ENCODE results near the gene ARCN1.
"Not testable (repeated sequence)": the region's sequence is repeated elsewhere in the genome, so short reads cannot be mapped to it uniquely, and the experiment has no call there.

Gene ARCN1

DNA sequence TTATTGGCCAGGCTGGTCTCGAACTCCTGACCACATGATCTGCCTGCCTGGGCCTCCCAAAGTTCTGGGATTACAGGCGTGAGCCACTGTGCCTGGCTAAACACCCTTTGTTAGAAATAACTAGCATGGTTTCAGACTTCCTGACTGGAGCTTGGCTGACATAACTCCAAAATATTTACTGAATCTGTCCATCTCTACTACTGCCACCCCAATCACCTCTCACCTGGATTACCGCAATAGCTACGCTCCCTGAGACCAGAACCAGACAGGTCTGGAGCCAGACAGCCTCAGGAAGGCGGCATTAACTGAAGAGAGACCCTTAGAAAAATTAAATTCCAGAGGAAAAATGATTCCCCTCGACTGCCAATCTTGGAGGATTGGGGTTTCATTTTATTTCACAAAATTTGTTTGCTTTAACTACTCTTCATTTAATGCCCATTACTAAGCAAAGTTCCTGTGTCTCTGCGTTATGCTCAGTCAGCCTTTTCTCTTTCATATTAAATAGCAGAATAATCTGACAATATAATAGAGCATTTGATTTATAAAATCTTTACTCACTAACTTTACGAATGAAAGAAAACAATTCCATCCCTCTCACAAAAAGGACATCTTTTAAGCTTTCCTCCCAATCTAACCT is 28.1 kb upstream of the ARCN1 start:
- Histone ChIP-seq H3K27ac (ENCODE audit: low read depth, low read length) (no peak overlapping the region), H3K4me3 (ENCODE audit: low read depth in 1 of 5, low read length in 5 of 5) (no peak overlapping the region), H3K9me3 (ENCODE audit: control insufficient read depth in 5 of 5, low read length in 5 of 5) (no peaks in the 10 kb centered on the region), H3K9ac (ENCODE audit: low read length in 5 of 5) (peak overlapping the region in 1 of 5 donors; percentile 3), H3K4me1 (ENCODE audit: control insufficient read depth in 5 of 5, insufficient read depth in 5 of 5, low read length in 5 of 5) (peaks cover 0 to 6% (median 2%) of the 10 kb centered on the region in 5 donors), H3K27me3 (ENCODE audit: control insufficient read depth in 5 of 5, insufficient read depth in 4 of 5, low read length in 5 of 5) (no peaks in the 10 kb centered on the region), H3K36me3 (ENCODE audit: control insufficient read depth in 5 of 5, insufficient read depth in 5 of 5, low read length in 5 of 5) (peaks cover 7 to 27% (median 23%) of the 10 kb centered on the region in 5 donors)

DNA sequence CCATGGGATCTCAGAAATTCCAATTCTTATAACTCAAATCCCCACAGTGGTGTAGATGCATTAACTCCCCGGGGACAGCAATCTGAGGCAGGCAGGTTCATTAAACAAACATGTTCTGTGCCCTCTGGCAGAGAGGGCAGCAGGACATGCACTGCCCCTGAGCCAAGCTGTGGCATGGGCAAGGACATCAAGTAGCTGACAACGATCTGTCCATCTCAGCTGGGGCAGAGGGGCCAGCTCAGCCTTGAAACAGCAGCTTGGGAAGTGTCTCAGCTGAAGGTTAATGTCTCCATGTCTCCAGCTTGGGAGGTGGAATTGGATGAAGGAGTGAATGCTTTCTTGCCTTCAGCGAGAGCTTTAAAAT is 27.6 kb upstream of the ARCN1 start:
- Histone ChIP-seq H3K4me3 (ENCODE audit: low read depth in 1 of 5, low read length in 5 of 5) (no peak overlapping the region), H3K36me3 (ENCODE audit: control insufficient read depth in 5 of 5, insufficient read depth in 5 of 5, low read length in 5 of 5) (peaks cover 7 to 27% (median 23%) of the 10 kb centered on the region in 5 donors), H3K27me3 (ENCODE audit: control insufficient read depth in 5 of 5, insufficient read depth in 4 of 5, low read length in 5 of 5) (no peaks in the 10 kb centered on the region), H3K9me3 (ENCODE audit: control insufficient read depth in 5 of 5, low read length in 5 of 5) (no peaks in the 10 kb centered on the region), H3K27ac (ENCODE audit: low read depth, low read length) (no peak overlapping the region), H3K4me1 (ENCODE audit: control insufficient read depth in 5 of 5, insufficient read depth in 5 of 5, low read length in 5 of 5) (peaks cover 0 to 6% (median 2%) of the 10 kb centered on the region in 5 donors), H3K9ac (ENCODE audit: low read length in 5 of 5) (no peak overlapping the region)

DNA sequence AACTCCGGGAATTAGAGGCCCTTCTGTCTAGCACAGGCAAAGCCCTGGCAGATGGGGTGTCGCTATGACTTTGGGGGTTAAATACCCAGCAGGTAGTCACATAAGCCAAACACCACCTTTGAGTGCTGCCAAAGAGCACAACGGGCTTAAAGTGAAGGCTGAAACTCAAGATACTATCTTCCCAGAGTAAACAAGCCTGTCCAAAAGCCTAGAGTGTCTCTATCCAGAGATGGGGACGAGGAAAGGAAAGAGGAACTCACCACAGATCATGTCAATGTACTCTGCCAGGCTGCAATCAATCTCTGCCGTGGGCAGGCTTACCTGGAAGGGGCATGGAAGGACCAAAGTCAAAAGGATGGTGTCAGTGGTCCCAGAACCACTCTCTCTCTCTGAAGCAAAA is 26.7 kb upstream of the ARCN1 start:
- Histone ChIP-seq H3K36me3 (ENCODE audit: control insufficient read depth in 5 of 5, insufficient read depth in 5 of 5, low read length in 5 of 5) (peaks cover 7 to 27% (median 23%) of the 10 kb centered on the region in 5 donors), H3K9me3 (ENCODE audit: control insufficient read depth in 5 of 5, low read length in 5 of 5) (no peaks in the 10 kb centered on the region), H3K4me3 (ENCODE audit: low read depth in 1 of 5, low read length in 5 of 5) (no peak overlapping the region), H3K27ac (ENCODE audit: low read depth, low read length) (no peak overlapping the region), H3K27me3 (ENCODE audit: control insufficient read depth in 5 of 5, insufficient read depth in 4 of 5, low read length in 5 of 5) (no peaks in the 10 kb centered on the region), H3K9ac (ENCODE audit: low read length in 5 of 5) (no peak overlapping the region), H3K4me1 (ENCODE audit: control insufficient read depth in 5 of 5, insufficient read depth in 5 of 5, low read length in 5 of 5) (peaks cover 0 to 6% (median 2%) of the 10 kb centered on the region in 5 donors)

DNA sequence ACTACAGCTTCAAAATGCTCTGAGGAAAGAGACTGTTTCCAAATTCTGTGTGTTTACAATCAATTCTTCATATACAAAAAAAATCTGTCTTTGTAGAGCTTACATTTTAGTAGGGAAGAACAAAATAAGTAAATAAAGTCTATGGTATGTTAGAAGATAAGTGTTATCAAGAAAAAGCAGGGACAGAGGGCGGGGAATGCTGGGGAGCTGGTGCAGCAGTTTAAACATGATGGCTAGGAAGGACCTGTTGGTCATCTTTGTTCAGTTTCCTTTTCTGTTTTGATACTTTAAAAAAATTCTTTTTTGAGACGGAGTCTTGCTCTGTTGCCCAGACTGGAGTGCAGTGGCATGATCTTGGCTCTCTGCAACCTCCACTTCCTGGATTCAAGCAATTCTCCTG is 25.1 kb upstream of the ARCN1 start:
- H3K9ac ChIP-seq (ENCODE audit: low read length in 5 of 5): no peak overlapping the region
- H3K36me3 ChIP-seq (ENCODE audit: control insufficient read depth in 5 of 5, insufficient read depth in 5 of 5, low read length in 5 of 5): peaks cover 15 to 39% (median 32%) of the 10 kb centered on the region in 5 donors

DNA sequence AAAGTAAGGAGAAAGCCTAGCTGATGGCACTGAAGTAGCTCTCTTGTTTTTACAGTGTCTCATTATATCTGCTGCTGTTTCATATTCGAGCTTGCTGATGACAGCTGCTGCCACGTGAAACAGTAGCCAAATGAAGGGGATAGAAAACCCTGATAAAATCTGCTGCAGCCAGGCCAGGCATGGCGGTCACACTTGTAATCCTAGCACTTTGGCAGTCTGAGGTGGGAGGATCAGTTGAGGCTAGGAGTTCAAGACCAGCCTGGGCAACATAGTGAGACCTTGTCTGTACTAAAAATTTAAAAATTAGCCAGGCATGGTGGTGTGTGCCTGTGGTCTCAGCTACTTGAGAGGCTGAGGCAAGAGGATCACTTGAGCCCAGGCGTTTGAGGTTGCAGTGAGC is 19.9 kb upstream of the ARCN1 start:
- Histone ChIP-seq H3K9me3 (ENCODE audit: control insufficient read depth in 5 of 5, low read length in 5 of 5) (no peaks in the 10 kb centered on the region), H3K9ac (ENCODE audit: low read length in 5 of 5) (no peak overlapping the region), H3K4me3 (ENCODE audit: low read depth in 1 of 5, low read length in 5 of 5) (no peak overlapping the region), H3K27me3 (ENCODE audit: control insufficient read depth in 5 of 5, insufficient read depth in 4 of 5, low read length in 5 of 5) (no peaks in the 10 kb centered on the region), H3K36me3 (ENCODE audit: control insufficient read depth in 5 of 5, insufficient read depth in 5 of 5, low read length in 5 of 5) (peaks cover 28 to 58% (median 39%) of the 10 kb centered on the region in 5 donors), H3K27ac (ENCODE audit: low read depth, low read length) (no peak overlapping the region), H3K4me1 (ENCODE audit: control insufficient read depth in 5 of 5, insufficient read depth in 5 of 5, low read length in 5 of 5) (no peaks in the 10 kb centered on the region)

More for the DNA sequence above, 25.1 kb upstream of the ARCN1 start:
- H3K27ac ChIP-seq (ENCODE audit: low read depth, low read length): no peak overlapping the region
- H3K9me3 ChIP-seq (ENCODE audit: control insufficient read depth in 5 of 5, low read length in 5 of 5): no peaks in the 10 kb centered on the region
- peaks cover 0 to 6% (median 2%) of the 10 kb centered on the region in 5 donors for H3K4me1 ChIP-seq (ENCODE audit: control insufficient read depth in 5 of 5, insufficient read depth in 5 of 5, low read length in 5 of 5)
- H3K27me3 ChIP-seq (ENCODE audit: control insufficient read depth in 5 of 5, insufficient read depth in 4 of 5, low read length in 5 of 5): no peaks in the 10 kb centered on the region
- no peak overlapping the region for H3K4me3 ChIP-seq (ENCODE audit: low read depth in 1 of 5, low read length in 5 of 5)

DNA sequence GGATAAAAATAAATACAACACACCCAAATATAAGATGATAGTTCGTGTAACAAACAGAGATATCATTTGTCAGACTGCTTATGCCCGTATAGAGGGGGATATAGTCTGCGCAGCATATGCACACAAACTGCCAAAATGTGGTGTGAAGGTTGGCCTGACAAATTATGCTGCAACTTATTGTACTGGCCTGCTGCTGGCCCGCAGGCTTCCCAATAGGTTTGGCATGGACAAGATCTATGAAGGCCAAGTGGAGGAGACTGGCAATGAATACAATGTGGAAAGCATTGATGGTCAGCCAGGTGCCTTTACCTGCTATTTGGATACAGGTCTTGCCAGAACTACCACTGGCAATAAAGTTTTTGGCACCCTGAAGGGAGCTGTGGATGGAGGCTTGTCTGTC is 11.4 kb upstream of the ARCN1 start:
- Histone ChIP-seq H3K9me3 (ENCODE audit: control insufficient read depth in 5 of 5, low read length in 5 of 5) (no peaks in the 10 kb centered on the region), H3K4me3 (ENCODE audit: low read depth in 1 of 5, low read length in 5 of 5) (no peak overlapping the region), H3K36me3 (ENCODE audit: control insufficient read depth in 5 of 5, insufficient read depth in 5 of 5, low read length in 5 of 5) (peaks cover 15 to 31% (median 19%) of the 10 kb centered on the region in 5 donors), H3K27ac (ENCODE audit: low read depth, low read length) (no peak overlapping the region), H3K9ac (ENCODE audit: low read length in 5 of 5) (no peak overlapping the region), H3K27me3 (ENCODE audit: control insufficient read depth in 5 of 5, insufficient read depth in 4 of 5, low read length in 5 of 5) (no peaks in the 10 kb centered on the region), H3K4me1 (ENCODE audit: control insufficient read depth in 5 of 5, insufficient read depth in 5 of 5, low read length in 5 of 5) (peaks cover 0 to 15% (median 10%) of the 10 kb centered on the region in 5 donors)

DNA sequence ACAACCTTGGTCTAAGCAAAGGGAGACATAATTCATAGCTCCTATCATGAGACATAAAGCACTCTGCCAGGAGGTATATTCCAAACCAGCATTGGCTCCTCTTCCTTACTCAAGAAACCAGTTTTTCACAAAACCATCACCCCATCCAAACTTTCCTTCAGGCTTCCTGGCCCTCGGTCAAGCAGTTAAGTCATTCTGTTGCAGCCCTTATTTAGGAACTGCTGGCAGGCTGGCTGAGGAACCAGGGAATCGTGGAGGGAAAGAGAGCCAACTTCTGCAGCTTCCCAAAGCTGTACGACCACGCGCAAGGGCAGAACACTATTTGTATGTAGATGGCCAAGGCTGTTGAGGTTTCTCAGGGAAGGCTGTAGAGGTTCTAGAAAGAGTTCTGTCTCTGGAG is 7.2 kb upstream of the ARCN1 start:
- Histone ChIP-seq H3K4me1 (ENCODE audit: control insufficient read depth in 5 of 5, insufficient read depth in 5 of 5, low read length in 5 of 5) (peaks cover 0 to 15% (median 11%) of the 10 kb centered on the region in 5 donors), H3K4me3 (ENCODE audit: low read depth in 1 of 5, low read length in 5 of 5) (peak overlapping the region in 4 of 5 donors; percentile 30 to 44 (median 43)), H3K27ac (ENCODE audit: low read depth, low read length) (no peak overlapping the region), H3K9me3 (ENCODE audit: control insufficient read depth in 5 of 5, low read length in 5 of 5) (no peaks in the 10 kb centered on the region), H3K27me3 (ENCODE audit: control insufficient read depth in 5 of 5, insufficient read depth in 4 of 5, low read length in 5 of 5) (no peaks in the 10 kb centered on the region), H3K9ac (ENCODE audit: low read length in 5 of 5) (no peak overlapping the region), H3K36me3 (ENCODE audit: control insufficient read depth in 5 of 5, insufficient read depth in 5 of 5, low read length in 5 of 5) (peaks cover 0 to 1% (median 0%) of the 10 kb centered on the region in 5 donors)

DNA sequence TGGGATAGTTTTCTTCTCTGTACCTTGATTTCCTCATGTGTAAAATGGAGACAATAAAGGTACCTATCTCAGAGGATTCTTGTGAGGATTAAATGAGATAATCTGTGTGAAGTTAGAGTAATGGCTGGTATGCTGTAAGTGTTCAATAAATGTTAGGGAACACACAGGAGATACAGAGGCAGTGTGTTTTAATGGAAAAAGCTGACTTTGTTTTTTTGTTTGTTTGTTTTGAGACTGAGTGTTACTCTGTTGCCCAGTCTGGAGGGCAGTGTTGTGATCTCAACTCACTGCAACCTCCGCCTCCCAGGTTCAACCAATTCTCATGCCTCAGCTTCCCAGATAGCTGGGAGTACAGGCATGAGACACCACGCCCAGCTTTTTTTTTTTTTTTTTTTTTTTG is 2.5 kb upstream of the ARCN1 start:
- Histone ChIP-seq H3K9me3 (ENCODE audit: control insufficient read depth in 5 of 5, low read length in 5 of 5) (no peaks in the 10 kb centered on the region), H3K4me1 (ENCODE audit: control insufficient read depth in 5 of 5, insufficient read depth in 5 of 5, low read length in 5 of 5) (peaks cover 6 to 38% (median 35%) of the 10 kb centered on the region in 5 donors), H3K9ac (ENCODE audit: low read length in 5 of 5) (no peak overlapping the region), H3K27me3 (ENCODE audit: control insufficient read depth in 5 of 5, insufficient read depth in 4 of 5, low read length in 5 of 5) (no peaks in the 10 kb centered on the region), H3K4me3 (ENCODE audit: low read depth in 1 of 5, low read length in 5 of 5) (no peak overlapping the region), H3K36me3 (ENCODE audit: control insufficient read depth in 5 of 5, insufficient read depth in 5 of 5, low read length in 5 of 5) (no peaks in the 10 kb centered on the region), H3K27ac (ENCODE audit: low read depth, low read length) (no peak overlapping the region)

DNA sequence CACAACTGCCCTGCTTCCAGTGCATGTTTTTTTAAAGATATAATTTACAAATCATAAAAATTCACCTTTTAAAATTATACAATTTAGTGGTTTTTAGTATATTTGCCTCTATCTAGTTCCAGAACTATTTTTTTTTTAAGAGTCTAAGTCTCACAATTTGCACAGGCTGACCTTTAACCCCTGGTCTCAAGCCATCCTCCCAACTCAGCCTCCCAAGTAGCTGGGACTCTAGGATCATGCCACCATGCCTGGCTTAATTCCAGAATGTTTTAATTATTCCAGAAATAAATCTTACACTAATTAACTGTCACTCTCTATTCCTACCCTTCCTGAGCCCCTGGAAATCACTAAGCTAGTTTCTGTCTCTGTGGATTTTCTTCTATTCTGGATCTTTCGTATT is 1.4 kb upstream of the ARCN1 start:
- Histone ChIP-seq H3K27ac (ENCODE audit: low read depth, low read length) (no peak overlapping the region), H3K9me3 (ENCODE audit: control insufficient read depth in 5 of 5, low read length in 5 of 5) (no peaks in the 10 kb centered on the region), H3K4me1 (ENCODE audit: control insufficient read depth in 5 of 5, insufficient read depth in 5 of 5, low read length in 5 of 5) (peaks cover 7 to 38% (median 36%) of the 10 kb centered on the region in 5 donors), H3K27me3 (ENCODE audit: control insufficient read depth in 5 of 5, insufficient read depth in 4 of 5, low read length in 5 of 5) (no peaks in the 10 kb centered on the region), H3K9ac (ENCODE audit: low read length in 5 of 5) (no peak overlapping the region), H3K36me3 (ENCODE audit: control insufficient read depth in 5 of 5, insufficient read depth in 5 of 5, low read length in 5 of 5) (no peaks in the 10 kb centered on the region), H3K4me3 (ENCODE audit: low read depth in 1 of 5, low read length in 5 of 5) (no peak overlapping the region)

DNA sequence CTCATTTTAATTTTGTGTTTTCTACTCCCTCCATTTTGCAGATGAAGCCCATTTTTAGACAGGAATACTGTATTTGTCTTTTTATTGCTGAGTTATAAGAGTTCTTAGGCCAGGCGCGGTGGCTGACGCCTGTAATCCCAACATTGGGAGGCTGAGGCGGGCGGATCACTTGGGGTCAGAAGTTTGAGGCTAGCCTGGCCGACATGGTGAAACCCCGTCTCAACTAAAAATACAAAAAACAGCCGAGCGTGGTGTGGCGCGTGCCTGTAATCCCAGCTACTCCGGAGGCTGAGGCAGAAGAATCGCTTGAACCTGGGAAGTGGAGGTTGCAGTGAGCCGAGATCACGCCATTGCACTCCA is 528 bp upstream of the ARCN1 start:
- H3K27ac ChIP-seq (ENCODE audit: low read depth, low read length): peak overlapping the region; percentile 97
- H3K9me3 ChIP-seq (ENCODE audit: control insufficient read depth in 5 of 5, low read length in 5 of 5); H3K27me3 ChIP-seq (ENCODE audit: control insufficient read depth in 5 of 5, insufficient read depth in 4 of 5, low read length in 5 of 5); H3K36me3 ChIP-seq (ENCODE audit: control insufficient read depth in 5 of 5, insufficient read depth in 5 of 5, low read length in 5 of 5): not testable (repeated sequence)
- H3K4me3 ChIP-seq (ENCODE audit: low read depth in 1 of 5, low read length in 5 of 5): peak overlapping the region; percentile 79 to 97 (median 96)
- H3K9ac ChIP-seq (ENCODE audit: low read length in 5 of 5): peak overlapping the region in 4 of 5 donors; percentile 48 to 62 (median 59)
- peaks cover 7 to 41% (median 38%) of the 10 kb centered on the region in 5 donors for H3K4me1 ChIP-seq (ENCODE audit: control insufficient read depth in 5 of 5, insufficient read depth in 5 of 5, low read length in 5 of 5)

Measured in subcutaneous abdominal adipose tissue (tissue), 5 donors.